ENCODE measurements around the gene LOC101059915.

The LOC101059915 gene

GRCh38 chrX:71634366-71634765 is 33.0 kb upstream of the LOC101059915 start:
- no peaks in the 10 kb centered on the region for H3K9me3 ChIP-seq (ENCODE audit: low read length)
- TF ChIP-seq CTCF (IDR thresholded peaks at IDR 0.05; ENCODE audit: low read length) (no peak), EZH2 (IDR thresholded peaks at IDR 0.05; ENCODE audit: borderline replicate concordance, low read length) (no peak)
- H3K79me2 ChIP-seq (ENCODE audit: insufficient read depth, low read length): no peaks in the 10 kb centered on the region

GRCh38 chrX:71636438-71637252 is 30.7 kb upstream of the LOC101059915 start:
- TF ChIP-seq EZH2 (IDR thresholded peaks at IDR 0.05; ENCODE audit: borderline replicate concordance, low read length) (no peak), CTCF (IDR thresholded peaks at IDR 0.05; ENCODE audit: low read length) (no peak)
- Histone ChIP-seq H3K27ac (ENCODE audit: low read depth, low read length, poor library complexity, severe bottlenecking) (no peak overlapping the region), H3K79me2 (ENCODE audit: insufficient read depth, low read length) (no peaks in the 10 kb centered on the region), H4K20me1 (ENCODE audit: insufficient read depth, low read length) (no peaks in the 10 kb centered on the region), H3K4me1 (ENCODE audit: insufficient read depth, low read length, severe bottlenecking) (peaks cover 21% of the 10 kb centered on the region), H3K36me3 (ENCODE audit: insufficient read depth, low read length) (no peaks in the 10 kb centered on the region), H3K9me2 (ENCODE audit: low read depth, low read length) (no peaks in the 10 kb centered on the region), H3K9ac (ENCODE audit: low read length) (no peak overlapping the region), H3K4me2 (ENCODE audit: low read length) (peak overlapping the region; percentile 23), H3F3A (ENCODE audit: insufficient read depth, low read length) (no peaks in the 10 kb centered on the region), H3K4me3 (ENCODE audit: low read depth, low read length, poor library complexity, severe bottlenecking) (no peak overlapping the region), H2AFZ (ENCODE audit: low read length) (no peak overlapping the region; the same call in 1 of the 2 replicates), H3K27me3 (ENCODE audit: insufficient read depth, low read length) (no peaks in the 10 kb centered on the region), H3K9me3 (ENCODE audit: low read length) (no peaks in the 10 kb centered on the region)

More at GRCh38 chrX:71634366-71634765, 33.0 kb upstream of the LOC101059915 start:
- no peaks in the 10 kb centered on the region for H3K27me3 ChIP-seq (ENCODE audit: insufficient read depth, low read length)
- H4K20me1 ChIP-seq (ENCODE audit: insufficient read depth, low read length): no peaks in the 10 kb centered on the region
- no peak overlapping the region for H3K27ac ChIP-seq (ENCODE audit: low read depth, low read length, poor library complexity, severe bottlenecking)
- H3K9ac ChIP-seq (ENCODE audit: low read length): no peak overlapping the region
- H3K9me2 ChIP-seq (ENCODE audit: low read depth, low read length): no peaks in the 10 kb centered on the region
- H3K36me3 ChIP-seq (ENCODE audit: insufficient read depth, low read length): no peaks in the 10 kb centered on the region
- no peak overlapping the region for H3K4me2 ChIP-seq (ENCODE audit: low read length)
- H3K4me3 ChIP-seq (ENCODE audit: low read depth, low read length, poor library complexity, severe bottlenecking): no peak overlapping the region
- peaks cover 26% of the 10 kb centered on the region for H3K4me1 ChIP-seq (ENCODE audit: insufficient read depth, low read length, severe bottlenecking)
- no peaks in the 10 kb centered on the region for H3F3A ChIP-seq (ENCODE audit: insufficient read depth, low read length)
- no peak overlapping the region for H2AFZ ChIP-seq (ENCODE audit: low read length)

- H3K36me3 ChIP-seq (ENCODE audit: insufficient read depth, low read length): no peaks in the 10 kb centered on the region
- no peaks in the 10 kb centered on the region for H3K9me3 ChIP-seq (ENCODE audit: low read length)
- no peak for TF ChIP-seq EZH2 (IDR thresholded peaks at IDR 0.05; ENCODE audit: borderline replicate concordance, low read length)
- no peak for TF ChIP-seq CTCF (IDR thresholded peaks at IDR 0.05; ENCODE audit: low read length)
- peaks cover 21% of the 10 kb centered on the region for H3K4me1 ChIP-seq (ENCODE audit: insufficient read depth, low read length, severe bottlenecking)
- H3K9me2 ChIP-seq (ENCODE audit: low read depth, low read length): no peaks in the 10 kb centered on the region
- H2AFZ ChIP-seq (ENCODE audit: low read length): no peak overlapping the region; the same call in 1 of the 2 replicates
- H3K4me3 ChIP-seq (ENCODE audit: low read depth, low read length, poor library complexity, severe bottlenecking): no peak overlapping the region
- no peaks in the 10 kb centered on the region for H4K20me1 ChIP-seq (ENCODE audit: insufficient read depth, low read length)
- H3K4me2 ChIP-seq (ENCODE audit: low read length): peak overlapping the region; percentile 23
- H3F3A ChIP-seq (ENCODE audit: insufficient read depth, low read length): no peaks in the 10 kb centered on the region
- H3K79me2 ChIP-seq (ENCODE audit: insufficient read depth, low read length): no peaks in the 10 kb centered on the region
- H3K27me3 ChIP-seq (ENCODE audit: insufficient read depth, low read length): no peaks in the 10 kb centered on the region
- H3K27ac ChIP-seq (ENCODE audit: low read depth, low read length, poor library complexity, severe bottlenecking): no peak overlapping the region
- H3K9ac ChIP-seq (ENCODE audit: low read length): no peak overlapping the region
These were observed 30.1 kb upstream of the LOC101059915 start for GRCh38 chrX:71637253-71637618.

Measured in OCI-LY1 (cell line).